ENCODE data around the gene HAGHL. TPM values are rescaled to one million over a fixed set of nuclear protein-coding genes. Genes with fewer than 3 reads are reported as not detected.
A peak's percentile ranks its signal among the peaks of the same experiment; 100 is the strongest.
"Not testable (repeated sequence)": the region's sequence is repeated elsewhere in the genome, so short reads cannot be mapped to it uniquely, and the experiment has no call there.

The HAGHL gene
- total RNA-seq, 1 experiment from 2014 or later: 23.3 TPM

DNA sequence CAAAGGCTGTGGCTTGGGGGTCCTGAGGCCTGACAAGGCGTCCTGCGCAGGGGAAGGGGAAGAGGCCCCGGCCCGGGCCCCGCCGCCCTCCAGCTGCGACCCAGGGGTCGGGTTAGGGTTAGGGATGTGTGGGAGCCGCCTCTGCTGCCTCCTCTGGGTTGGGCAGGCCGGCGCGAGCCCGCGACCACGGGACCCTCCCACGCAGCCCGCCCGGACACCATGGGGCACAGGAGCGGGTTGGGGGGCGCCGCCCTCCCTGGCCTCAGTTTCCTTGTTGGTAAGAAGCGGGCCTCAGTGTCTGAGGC lies 13.5 kb downstream of the HAGHL start:
- DNase-seq (ENCODE audit: low read depth, low spot score): no peak
- in situ Hi-C loops (cut with HindIII; ENCODE audit: low pct_unique_long_range_greater_than_20kb, low sequenced_read_pairs): no loop called here

- DNase-seq (ENCODE audit: low read depth, low spot score): peak; percentile 79
- in situ Hi-C loops (cut with HindIII; ENCODE audit: low pct_unique_long_range_greater_than_20kb, low sequenced_read_pairs): no loop called here
Observed at GRCh38 chr16:740764-741505, 14.0 kb downstream of the HAGHL start, which contains the start of gene CIAO3. Gene CIAO3 (minus strand): TSS chr16:740997. CDS start chr16:740985, 12 bp downstream.

DNA sequence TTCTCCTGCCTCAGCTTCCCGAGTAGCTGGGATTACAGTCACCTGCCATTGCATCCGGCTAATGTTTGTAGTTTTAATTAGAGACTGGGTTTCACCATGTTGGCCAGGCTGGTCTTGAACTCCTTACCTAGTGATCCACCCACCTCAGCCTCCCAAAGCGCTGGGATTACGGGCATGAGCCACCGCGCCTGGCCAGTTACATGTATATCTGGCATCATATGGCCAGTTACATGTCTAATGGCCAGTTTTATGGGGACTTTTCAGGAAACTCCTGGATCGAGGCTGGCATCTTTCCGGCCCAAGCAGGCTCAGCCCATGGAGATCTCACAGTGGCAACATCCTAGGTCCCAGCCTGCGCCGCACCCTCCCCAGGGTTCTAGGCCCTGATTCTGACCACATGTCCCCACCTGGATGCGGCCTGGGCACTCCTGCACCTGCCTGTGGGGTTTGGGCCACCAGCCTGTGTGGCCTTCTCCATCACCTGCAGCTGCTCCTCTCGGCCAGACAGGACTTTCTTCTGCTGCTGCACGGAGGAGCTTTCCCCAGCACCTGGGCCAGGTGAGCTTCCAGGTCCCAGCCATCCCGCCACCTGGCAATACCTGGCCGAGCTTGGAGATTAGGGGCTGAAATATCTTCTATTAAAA lies 15.2 kb downstream of the HAGHL start:
- in situ Hi-C loops (cut with HindIII; ENCODE audit: low pct_unique_long_range_greater_than_20kb, low sequenced_read_pairs): no loop called here
- no peak for DNase-seq (ENCODE audit: low read depth, low spot score)

DNA sequence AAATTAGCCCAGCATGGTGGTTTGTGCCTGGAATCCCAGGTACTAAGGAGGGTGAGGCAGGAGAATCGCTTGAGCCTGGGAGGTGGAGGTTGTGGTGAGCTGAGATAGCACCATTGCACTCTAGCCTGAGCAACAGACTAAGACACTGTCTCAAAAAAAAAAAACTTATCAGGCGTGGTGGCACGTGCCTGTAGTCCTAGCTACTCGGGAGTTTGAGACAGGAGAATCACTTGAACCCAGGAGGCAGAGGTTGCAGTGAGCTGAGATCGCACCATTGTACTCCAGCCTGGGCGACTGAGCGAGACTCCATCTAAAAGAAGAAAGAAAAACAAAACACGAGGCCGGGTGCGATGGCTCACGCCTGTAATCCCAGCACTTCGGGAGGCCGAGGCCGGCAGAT lies 16.0 kb downstream of the HAGHL start:
- DNase-seq (ENCODE audit: low read depth, low spot score); in situ Hi-C loops (cut with HindIII; ENCODE audit: low pct_unique_long_range_greater_than_20kb, low sequenced_read_pairs): not testable (repeated sequence)

- no peak for DNase-seq (ENCODE audit: low read depth, low spot score)
- in situ Hi-C loops (cut with HindIII; ENCODE audit: low pct_unique_long_range_greater_than_20kb, low sequenced_read_pairs): no loop called here
Observed at GRCh38 chr16:743794-744500, 17.0 kb downstream of the HAGHL start.

- peak; percentile 35 for DNase-seq (ENCODE audit: low read depth, low spot score)
- in situ Hi-C loops (cut with HindIII; ENCODE audit: low pct_unique_long_range_greater_than_20kb, low sequenced_read_pairs): no loop called here
Observed at GRCh38 chr16:745739-746138, 18.8 kb downstream of the HAGHL start.

GRCh38 chr16:746637-747036 lies 19.7 kb downstream of the HAGHL start:
- in situ Hi-C loops (cut with HindIII; ENCODE audit: low pct_unique_long_range_greater_than_20kb, low sequenced_read_pairs): no loop called here

GRCh38 chr16:747978-748746 lies 21.3 kb downstream of the HAGHL start:
- DNase-seq (ENCODE audit: low read depth, low spot score): no peak
- in situ Hi-C loops (cut with HindIII; ENCODE audit: low pct_unique_long_range_greater_than_20kb, low sequenced_read_pairs): no loop called here

More at GRCh38 chr16:746637-747036, 19.7 kb downstream of the HAGHL start:
- no peak for DNase-seq (ENCODE audit: low read depth, low spot score)

DNA sequence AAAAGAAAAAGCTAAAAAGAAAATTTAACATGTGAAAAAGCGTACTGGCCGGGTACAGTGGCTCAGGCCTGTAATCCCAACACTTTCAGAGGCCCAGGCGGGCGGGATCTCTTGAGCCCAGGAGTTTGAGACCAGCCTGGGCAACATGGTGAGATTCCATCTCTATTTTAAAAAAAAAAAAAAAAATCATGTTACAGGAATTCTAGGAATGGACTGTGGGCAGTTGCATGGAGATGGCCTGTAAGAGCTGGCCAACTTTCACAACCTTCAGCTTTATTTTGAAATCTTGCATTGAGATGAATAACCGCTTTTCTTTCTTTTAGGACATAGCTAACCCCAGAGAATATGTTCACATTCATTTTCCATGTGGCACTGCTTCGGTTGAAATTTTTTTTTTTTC lies 22.1 kb downstream of the HAGHL start:
- DNase-seq (ENCODE audit: low read depth, low spot score): no peak

DNA sequence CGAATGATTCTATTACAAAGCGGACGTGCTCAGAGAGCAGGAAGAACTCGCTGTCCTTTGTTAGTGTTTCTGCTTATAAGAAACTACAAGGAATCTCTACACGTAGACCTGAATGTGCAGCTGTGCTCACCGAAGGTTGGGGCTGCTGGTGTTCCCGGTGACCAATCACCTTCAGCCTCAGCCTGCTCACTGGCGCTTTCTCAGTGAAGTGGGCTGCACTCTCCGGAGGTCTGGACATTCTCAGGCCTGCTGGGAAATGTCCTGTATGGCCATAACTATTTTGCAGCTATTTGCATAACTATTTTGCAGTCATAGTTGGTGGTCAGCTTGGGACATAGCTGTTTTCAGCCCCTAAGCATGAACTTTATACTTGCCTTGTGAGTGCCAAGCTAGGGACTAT lies 23.6 kb downstream of the HAGHL start:
- no peak for DNase-seq (ENCODE audit: low read depth, low spot score)
- in situ Hi-C loops (cut with HindIII; ENCODE audit: low pct_unique_long_range_greater_than_20kb, low sequenced_read_pairs): no loop called here

More for the DNA sequence above, 22.1 kb downstream of the HAGHL start:
- in situ Hi-C loops (cut with HindIII; ENCODE audit: low pct_unique_long_range_greater_than_20kb, low sequenced_read_pairs): no loop called here

DNA sequence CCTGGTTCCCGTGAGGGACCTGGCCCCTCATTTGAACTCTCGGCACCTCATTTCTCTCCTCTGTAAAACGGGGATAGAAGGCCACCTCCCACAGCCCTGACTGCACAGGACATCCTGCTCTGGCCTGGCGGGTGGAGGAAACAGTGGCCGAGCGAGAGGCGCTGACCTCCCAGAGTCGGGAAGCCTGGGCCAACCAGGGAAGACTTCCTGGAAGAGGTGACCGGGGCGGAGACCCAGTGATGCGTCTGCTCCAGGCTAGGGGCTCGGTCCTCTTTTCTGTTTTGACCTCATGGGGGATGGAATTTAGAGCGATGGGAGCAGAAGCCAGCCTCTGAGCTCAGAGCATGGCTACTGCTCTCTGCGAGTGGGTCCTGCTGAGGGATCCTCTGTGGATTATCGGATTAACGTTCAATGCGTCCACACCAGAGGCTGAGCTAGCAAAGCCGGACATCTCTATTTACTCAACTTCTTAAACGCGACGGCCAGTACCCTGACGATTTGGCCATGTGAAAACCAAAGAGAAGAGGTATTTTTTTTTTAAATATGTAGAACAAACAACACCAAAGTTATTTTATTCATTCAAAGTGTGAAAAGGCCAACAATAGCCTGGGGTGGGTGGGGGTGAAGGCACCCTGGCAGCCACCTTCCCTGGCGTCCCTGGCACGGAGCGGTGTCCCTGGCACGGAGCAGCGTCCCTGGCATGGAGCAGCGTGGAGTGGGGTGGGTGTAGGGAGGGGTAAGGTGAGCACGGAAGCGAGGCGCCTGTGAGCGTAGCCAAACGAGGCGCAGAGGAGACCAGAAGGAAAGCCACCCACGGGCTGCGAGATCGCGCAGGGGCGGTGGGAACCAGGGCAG lies 24.5 kb downstream of the HAGHL start:
- in situ Hi-C loops (cut with HindIII; ENCODE audit: low pct_unique_long_range_greater_than_20kb, low sequenced_read_pairs): no loop called here
- DNase-seq (ENCODE audit: low read depth, low spot score): no peak

DNA sequence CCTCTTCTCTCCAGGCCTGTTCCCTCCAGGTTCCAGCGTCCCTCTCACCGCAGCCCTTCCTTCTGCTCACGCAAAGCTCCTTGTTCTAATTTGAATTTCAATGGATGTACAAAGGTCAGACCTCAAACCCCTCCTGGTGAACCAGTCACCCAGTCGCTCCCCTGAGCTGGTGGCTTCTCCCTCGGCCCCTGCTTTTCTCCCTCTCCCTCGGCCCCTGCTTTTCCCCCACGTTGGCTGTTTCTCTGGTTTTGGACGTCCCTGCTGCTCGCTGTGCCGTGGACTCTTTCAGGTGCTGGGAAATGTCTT lies 25.1 kb downstream of the HAGHL start:
- in situ Hi-C loops (cut with HindIII; ENCODE audit: low pct_unique_long_range_greater_than_20kb, low sequenced_read_pairs): no loop called here
- no peak for DNase-seq (ENCODE audit: low read depth, low spot score)

GRCh38 chr16:754121-754607 lies 27.3 kb downstream of the HAGHL start:
- in situ Hi-C loops (cut with HindIII; ENCODE audit: low pct_unique_long_range_greater_than_20kb, low sequenced_read_pairs); DNase-seq (ENCODE audit: low read depth, low spot score): not testable (repeated sequence)

GRCh38 chr16:754656-755055 lies 27.8 kb downstream of the HAGHL start:
- no peak for DNase-seq (ENCODE audit: low read depth, low spot score)
- in situ Hi-C loops (cut with HindIII; ENCODE audit: low pct_unique_long_range_greater_than_20kb, low sequenced_read_pairs): no loop called here

DNA sequence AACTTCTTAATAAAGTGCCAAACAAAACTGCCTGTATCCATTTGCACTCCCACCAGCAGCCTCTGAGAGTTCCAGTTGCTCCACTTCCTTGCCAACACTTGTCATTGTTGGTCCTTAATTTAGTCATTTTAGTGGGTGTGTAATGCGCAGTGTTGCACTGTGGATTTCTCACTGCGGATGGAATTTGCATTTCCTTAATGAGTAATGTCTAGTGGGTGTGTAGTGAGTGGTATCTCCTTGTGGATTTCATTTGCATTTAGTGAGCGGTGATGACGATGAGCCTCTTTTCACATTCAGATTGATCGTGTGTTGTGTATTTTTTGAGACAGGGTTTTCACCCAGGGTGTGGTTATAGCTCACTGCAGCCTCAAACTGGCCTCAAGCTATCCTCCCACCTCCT lies 29.5 kb downstream of the HAGHL start:
- no peak for DNase-seq (ENCODE audit: low read depth, low spot score)
- in situ Hi-C loops (cut with HindIII; ENCODE audit: low pct_unique_long_range_greater_than_20kb, low sequenced_read_pairs): no loop called here

DNA sequence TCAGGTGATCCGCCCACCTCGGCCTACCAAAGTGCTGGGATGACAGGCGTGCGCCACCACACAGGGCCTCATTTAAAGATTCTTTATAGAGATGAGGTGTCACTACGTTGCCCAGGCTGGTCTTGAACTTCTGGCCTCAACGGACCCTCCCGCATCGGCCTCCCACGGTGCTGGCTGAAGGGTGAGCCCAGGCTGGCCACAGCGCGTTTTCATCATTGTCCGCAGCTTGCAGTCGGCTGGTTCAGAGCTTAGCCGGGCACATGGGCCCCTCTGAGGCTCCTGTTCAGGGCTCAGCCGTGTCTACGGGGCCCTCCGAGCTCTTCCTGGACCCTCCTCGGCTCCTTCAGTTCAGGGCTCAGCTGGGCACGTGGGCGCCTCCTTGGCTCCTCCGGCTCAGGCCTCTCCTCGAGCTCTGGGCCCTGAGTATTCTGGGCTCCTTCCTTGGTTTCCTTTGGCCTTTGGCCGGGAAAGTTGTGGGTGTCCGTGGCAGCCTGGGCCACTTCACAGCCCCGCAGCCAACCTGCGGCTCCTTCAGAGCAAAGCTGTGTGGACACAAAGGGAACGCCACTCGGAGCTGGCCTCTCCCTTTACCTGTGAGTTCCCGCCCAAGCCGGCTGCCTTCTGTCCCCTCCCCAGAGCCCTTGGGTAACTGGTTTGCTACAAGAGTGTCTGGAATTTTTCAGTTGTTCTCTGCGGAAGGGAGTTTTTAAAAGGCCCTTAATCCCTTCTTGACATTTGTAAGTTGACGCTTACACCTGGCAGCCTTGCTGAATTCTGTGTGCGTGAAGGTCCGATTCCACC lies 32.4 kb downstream of the HAGHL start:
- DNase-seq (ENCODE audit: low read depth, low spot score): no peak
- in situ Hi-C loops (cut with HindIII; ENCODE audit: low pct_unique_long_range_greater_than_20kb, low sequenced_read_pairs): no loop called here
